ENCODE results near the gene SCARF2. TPM values are rescaled to one million over a fixed set of nuclear protein-coding genes. Genes with fewer than 3 reads are reported as not detected.

Gene SCARF2
- total and polyA plus RNA-seq, 8 donors: 15.8 to 36.4 (median 23.5) TPM

Other genes starting within 250 kb of the SCARF2 start
- gene RTN4R, start 169.5 kb downstream of the SCARF2 start, total RNA-seq: 10 to 100 TPM in 1 of 2 donors, 1 to 10 TPM in 1; 8.9 to 10.9 TPM
- 1 to 10 TPM; 3.7 to 9.5 (median 5.9) TPM for gene RTN4R, start 169.5 kb downstream of the SCARF2 start, polyA plus RNA-seq (ENCODE audit: insufficient read length in 6 of 6)
- 10 to 100 TPM; 35.5 to 46.7 TPM for gene DGCR6L, start 117.8 kb downstream of the SCARF2 start, total RNA-seq
- 10 to 100 TPM; 43.1 to 52.2 (median 48.1) TPM for gene DGCR6L, start 117.8 kb downstream of the SCARF2 start, polyA plus RNA-seq (ENCODE audit: insufficient read length in 6 of 6)
- 10 to 100 TPM; 11.0 to 13.5 TPM for gene ZNF74, start 43.7 kb downstream of the SCARF2 start, total RNA-seq
- gene ZNF74, start 43.7 kb downstream of the SCARF2 start, polyA plus RNA-seq (ENCODE audit: insufficient read length in 6 of 6): 10 to 100 TPM; 19.4 to 22.6 (median 20.2) TPM
- gene KLHL22, start 58.0 kb upstream of the SCARF2 start, total RNA-seq: 10 to 100 TPM; 22.0 to 26.4 TPM
- 10 to 100 TPM; 32.3 to 38.6 (median 35.3) TPM for gene KLHL22, start 58.0 kb upstream of the SCARF2 start, polyA plus RNA-seq (ENCODE audit: insufficient read length in 6 of 6)
- gene MED15, start 69.8 kb upstream of the SCARF2 start, total RNA-seq: 100 to 1,000 TPM in 1 of 2 donors, 10 to 100 TPM in 1; 89.6 to 121 TPM
- gene MED15, start 69.8 kb upstream of the SCARF2 start, polyA plus RNA-seq (ENCODE audit: insufficient read length in 6 of 6): 10 to 100 TPM; 47.2 to 63.5 (median 53.7) TPM

All from left lung (tissue), 8 donors.